ENCODE measurements around the gene EXOC1L. TPM values are rescaled to one million over a fixed set of nuclear protein-coding genes. Genes with fewer than 3 reads are reported as not detected.

The EXOC1L gene
- total and polyA plus RNA-seq, 9 of the 15 experiments (the other 6 are each of a cell fraction or from before 2014, with no cell fraction given), result 0.38 to 3.9 (median 1.0) TPM; not detected in 1

DNA sequence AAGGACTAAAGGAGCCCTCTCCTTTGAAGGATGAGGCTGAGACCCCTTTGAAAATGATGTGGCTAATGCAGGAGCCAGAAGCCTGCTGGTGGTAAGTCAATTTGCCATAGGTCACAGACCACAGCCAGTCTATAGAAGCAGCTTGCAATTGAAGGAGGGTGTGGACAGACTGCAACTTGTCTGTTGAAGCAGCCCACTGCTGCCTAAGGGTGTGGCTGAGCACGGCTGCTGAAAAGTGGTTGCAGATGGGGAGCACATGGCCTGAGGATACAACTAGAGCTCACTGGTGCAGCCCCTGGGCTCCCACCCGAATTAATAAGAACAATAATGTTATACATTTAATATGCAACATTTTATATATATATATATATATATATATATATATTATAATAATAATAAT lies 11.4 kb upstream of the EXOC1L start (continued):
- TF ChIP-seq, protein P1, sequence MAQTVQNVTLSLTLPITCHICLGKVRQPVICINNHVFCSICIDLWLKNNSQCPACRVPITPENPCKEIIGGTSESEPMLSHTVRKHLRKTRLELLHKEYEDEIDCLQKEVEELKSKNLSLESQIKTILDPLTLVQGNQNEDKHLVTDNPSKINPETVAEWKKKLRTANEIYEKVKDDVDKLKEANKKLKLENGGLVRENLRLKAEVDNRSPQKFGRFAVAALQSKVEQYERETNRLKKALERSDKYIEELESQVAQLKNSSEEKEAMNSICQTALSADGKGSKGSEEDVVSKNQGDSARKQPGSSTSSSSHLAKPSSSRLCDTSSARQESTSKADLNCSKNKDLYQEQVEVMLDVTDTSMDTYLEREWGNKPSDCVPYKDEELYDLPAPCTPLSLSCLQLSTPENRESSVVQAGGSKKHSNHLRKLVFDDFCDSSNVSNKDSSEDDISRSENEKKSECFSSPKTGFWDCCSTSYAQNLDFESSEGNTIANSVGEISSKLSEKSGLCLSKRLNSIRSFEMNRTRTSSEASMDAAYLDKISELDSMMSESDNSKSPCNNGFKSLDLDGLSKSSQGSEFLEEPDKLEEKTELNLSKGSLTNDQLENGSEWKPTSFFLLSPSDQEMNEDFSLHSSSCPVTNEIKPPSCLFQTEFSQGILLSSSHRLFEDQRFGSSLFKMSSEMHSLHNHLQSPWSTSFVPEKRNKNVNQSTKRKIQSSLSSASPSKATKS (CRISPR knock-in tag; IDR thresholded peaks at IDR 0.05), result no peak
- TF ChIP-seq, protein P2, sequence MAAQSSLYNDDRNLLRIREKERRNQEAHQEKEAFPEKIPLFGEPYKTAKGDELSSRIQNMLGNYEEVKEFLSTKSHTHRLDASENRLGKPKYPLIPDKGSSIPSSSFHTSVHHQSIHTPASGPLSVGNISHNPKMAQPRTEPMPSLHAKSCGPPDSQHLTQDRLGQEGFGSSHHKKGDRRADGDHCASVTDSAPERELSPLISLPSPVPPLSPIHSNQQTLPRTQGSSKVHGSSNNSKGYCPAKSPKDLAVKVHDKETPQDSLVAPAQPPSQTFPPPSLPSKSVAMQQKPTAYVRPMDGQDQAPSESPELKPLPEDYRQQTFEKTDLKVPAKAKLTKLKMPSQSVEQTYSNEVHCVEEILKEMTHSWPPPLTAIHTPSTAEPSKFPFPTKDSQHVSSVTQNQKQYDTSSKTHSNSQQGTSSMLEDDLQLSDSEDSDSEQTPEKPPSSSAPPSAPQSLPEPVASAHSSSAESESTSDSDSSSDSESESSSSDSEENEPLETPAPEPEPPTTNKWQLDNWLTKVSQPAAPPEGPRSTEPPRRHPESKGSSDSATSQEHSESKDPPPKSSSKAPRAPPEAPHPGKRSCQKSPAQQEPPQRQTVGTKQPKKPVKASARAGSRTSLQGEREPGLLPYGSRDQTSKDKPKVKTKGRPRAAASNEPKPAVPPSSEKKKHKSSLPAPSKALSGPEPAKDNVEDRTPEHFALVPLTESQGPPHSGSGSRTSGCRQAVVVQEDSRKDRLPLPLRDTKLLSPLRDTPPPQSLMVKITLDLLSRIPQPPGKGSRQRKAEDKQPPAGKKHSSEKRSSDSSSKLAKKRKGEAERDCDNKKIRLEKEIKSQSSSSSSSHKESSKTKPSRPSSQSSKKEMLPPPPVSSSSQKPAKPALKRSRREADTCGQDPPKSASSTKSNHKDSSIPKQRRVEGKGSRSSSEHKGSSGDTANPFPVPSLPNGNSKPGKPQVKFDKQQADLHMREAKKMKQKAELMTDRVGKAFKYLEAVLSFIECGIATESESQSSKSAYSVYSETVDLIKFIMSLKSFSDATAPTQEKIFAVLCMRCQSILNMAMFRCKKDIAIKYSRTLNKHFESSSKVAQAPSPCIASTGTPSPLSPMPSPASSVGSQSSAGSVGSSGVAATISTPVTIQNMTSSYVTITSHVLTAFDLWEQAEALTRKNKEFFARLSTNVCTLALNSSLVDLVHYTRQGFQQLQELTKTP (IDR thresholded peaks at IDR 0.05; ENCODE audit: low read depth in 1 of 2, partially characterized antibody in 2 of 2), result no peak
- TF ChIP-seq ZNF212 (CRISPR knock-in tag; IDR thresholded peaks at IDR 0.05), result no peak
- TF ChIP-seq, protein P3, sequence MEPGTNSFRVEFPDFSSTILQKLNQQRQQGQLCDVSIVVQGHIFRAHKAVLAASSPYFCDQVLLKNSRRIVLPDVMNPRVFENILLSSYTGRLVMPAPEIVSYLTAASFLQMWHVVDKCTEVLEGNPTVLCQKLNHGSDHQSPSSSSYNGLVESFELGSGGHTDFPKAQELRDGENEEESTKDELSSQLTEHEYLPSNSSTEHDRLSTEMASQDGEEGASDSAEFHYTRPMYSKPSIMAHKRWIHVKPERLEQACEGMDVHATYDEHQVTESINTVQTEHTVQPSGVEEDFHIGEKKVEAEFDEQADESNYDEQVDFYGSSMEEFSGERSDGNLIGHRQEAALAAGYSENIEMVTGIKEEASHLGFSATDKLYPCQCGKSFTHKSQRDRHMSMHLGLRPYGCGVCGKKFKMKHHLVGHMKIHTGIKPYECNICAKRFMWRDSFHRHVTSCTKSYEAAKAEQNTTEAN (CRISPR knock-in tag; IDR thresholded peaks at IDR 0.05), result no peak
